Measurements from ENCODE around the gene SGK2. TPM values are rescaled to one million over a fixed set of nuclear protein-coding genes. Genes with fewer than 3 reads are reported as not detected.

SGK2 gene
- total and polyA plus RNA-seq, 2 of the 13 experiments (the other 11 are each of a cell fraction or from before 2014, with no cell fraction given): 6.2 to 29.4 TPM

DNA sequence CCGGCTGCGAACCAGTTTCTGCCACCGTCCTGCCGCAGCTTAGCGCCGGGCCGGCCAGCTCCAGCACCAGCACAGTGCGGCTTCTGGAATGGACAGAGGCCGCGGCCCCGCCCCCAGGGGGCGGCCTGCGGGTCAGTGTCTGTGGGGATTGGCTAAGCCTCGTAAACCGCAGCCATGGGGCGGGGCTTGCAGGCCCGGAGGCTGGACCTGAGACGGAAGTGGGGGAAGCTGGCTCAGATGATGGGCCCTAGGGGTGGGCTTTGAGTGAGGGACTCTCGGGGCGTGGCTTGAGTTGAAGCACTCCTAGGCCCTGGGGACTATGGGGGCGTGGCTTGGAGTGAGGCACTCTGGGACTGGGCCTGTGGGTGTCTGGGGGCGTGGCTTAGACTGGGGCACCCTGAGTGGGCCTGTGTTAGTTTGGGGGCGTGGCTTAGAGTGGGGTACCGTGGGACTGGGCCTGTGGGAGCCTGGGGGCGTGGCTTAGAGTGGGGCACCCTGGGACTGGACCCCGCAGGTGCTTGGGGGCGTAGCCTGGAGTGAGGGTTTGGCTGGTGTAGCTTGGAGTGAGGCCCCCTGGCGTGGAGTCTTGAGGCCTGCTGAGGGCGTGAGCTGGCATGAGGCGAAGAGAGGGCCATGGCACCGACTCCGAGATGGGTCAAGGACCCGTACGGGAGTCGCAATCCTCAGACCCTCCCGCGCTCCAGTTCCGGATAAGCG lies 44.7 kb upstream of the SGK2 start (continued):
- TF ChIP-seq, protein P1, sequence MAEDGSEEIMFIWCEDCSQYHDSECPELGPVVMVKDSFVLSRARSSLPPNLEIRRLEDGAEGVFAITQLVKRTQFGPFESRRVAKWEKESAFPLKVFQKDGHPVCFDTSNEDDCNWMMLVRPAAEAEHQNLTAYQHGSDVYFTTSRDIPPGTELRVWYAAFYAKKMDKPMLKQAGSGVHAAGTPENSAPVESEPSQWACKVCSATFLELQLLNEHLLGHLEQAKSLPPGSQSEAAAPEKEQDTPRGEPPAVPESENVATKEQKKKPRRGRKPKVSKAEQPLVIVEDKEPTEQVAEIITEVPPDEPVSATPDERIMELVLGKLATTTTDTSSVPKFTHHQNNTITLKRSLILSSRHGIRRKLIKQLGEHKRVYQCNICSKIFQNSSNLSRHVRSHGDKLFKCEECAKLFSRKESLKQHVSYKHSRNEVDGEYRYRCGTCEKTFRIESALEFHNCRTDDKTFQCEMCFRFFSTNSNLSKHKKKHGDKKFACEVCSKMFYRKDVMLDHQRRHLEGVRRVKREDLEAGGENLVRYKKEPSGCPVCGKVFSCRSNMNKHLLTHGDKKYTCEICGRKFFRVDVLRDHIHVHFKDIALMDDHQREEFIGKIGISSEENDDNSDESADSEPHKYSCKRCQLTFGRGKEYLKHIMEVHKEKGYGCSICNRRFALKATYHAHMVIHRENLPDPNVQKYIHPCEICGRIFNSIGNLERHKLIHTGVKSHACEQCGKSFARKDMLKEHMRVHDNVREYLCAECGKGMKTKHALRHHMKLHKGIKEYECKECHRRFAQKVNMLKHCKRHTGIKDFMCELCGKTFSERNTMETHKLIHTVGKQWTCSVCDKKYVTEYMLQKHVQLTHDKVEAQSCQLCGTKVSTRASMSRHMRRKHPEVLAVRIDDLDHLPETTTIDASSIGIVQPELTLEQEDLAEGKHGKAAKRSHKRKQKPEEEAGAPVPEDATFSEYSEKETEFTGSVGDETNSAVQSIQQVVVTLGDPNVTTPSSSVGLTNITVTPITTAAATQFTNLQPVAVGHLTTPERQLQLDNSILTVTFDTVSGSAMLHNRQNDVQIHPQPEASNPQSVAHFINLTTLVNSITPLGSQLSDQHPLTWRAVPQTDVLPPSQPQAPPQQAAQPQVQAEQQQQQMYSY (CRISPR knock-in tag; IDR thresholded peaks at IDR 0.05): 0 out of 2 replicates have a peak, but pooled peaks have one; percentile 17
- TF ChIP-seq ARNT2 (CRISPR knock-in tag; IDR thresholded peaks at IDR 0.05; ENCODE audit: low read depth): peak; percentile 77; the same call in 1 of the 2 replicates
- TF ChIP-seq BORCS8-MEF2B (CRISPR knock-in tag; IDR thresholded peaks at IDR 0.05): peak; percentile 48; the same call in 1 of the 2 replicates
- peak; percentile 43; the same call in 1 of the 2 replicates for TF ChIP-seq ISL2 (CRISPR knock-in tag; IDR thresholded peaks at IDR 0.05)
- TF ChIP-seq ZNF44 (CRISPR knock-in tag; IDR thresholded peaks at IDR 0.05): no peak
- no peak for TF ChIP-seq SMYD3 (CRISPR knock-in tag; IDR thresholded peaks at IDR 0.05)
- TF ChIP-seq, protein P2, sequence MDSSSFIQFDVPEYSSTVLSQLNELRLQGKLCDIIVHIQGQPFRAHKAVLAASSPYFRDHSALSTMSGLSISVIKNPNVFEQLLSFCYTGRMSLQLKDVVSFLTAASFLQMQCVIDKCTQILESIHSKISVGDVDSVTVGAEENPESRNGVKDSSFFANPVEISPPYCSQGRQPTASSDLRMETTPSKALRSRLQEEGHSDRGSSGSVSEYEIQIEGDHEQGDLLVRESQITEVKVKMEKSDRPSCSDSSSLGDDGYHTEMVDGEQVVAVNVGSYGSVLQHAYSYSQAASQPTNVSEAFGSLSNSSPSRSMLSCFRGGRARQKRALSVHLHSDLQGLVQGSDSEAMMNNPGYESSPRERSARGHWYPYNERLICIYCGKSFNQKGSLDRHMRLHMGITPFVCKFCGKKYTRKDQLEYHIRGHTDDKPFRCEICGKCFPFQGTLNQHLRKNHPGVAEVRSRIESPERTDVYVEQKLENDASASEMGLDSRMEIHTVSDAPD (CRISPR knock-in tag; IDR thresholded peaks at IDR 0.05): no peak
- TF ChIP-seq, protein P3, sequence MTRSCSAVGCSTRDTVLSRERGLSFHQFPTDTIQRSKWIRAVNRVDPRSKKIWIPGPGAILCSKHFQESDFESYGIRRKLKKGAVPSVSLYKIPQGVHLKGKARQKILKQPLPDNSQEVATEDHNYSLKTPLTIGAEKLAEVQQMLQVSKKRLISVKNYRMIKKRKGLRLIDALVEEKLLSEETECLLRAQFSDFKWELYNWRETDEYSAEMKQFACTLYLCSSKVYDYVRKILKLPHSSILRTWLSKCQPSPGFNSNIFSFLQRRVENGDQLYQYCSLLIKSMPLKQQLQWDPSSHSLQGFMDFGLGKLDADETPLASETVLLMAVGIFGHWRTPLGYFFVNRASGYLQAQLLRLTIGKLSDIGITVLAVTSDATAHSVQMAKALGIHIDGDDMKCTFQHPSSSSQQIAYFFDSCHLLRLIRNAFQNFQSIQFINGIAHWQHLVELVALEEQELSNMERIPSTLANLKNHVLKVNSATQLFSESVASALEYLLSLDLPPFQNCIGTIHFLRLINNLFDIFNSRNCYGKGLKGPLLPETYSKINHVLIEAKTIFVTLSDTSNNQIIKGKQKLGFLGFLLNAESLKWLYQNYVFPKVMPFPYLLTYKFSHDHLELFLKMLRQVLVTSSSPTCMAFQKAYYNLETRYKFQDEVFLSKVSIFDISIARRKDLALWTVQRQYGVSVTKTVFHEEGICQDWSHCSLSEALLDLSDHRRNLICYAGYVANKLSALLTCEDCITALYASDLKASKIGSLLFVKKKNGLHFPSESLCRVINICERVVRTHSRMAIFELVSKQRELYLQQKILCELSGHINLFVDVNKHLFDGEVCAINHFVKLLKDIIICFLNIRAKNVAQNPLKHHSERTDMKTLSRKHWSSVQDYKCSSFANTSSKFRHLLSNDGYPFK (CRISPR knock-in tag; IDR thresholded peaks at IDR 0.05; ENCODE audit: borderline replicate concordance): no peak; the same call in 1 of the 2 replicates
- TF ChIP-seq, protein P4, sequence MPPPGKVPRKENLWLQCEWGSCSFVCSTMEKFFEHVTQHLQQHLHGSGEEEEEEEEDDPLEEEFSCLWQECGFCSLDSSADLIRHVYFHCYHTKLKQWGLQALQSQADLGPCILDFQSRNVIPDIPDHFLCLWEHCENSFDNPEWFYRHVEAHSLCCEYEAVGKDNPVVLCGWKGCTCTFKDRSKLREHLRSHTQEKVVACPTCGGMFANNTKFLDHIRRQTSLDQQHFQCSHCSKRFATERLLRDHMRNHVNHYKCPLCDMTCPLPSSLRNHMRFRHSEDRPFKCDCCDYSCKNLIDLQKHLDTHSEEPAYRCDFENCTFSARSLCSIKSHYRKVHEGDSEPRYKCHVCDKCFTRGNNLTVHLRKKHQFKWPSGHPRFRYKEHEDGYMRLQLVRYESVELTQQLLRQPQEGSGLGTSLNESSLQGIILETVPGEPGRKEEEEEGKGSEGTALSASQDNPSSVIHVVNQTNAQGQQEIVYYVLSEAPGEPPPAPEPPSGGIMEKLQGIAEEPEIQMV (CRISPR knock-in tag; IDR thresholded peaks at IDR 0.05; ENCODE audit: low read depth): no peak
- TF ChIP-seq, protein P5, sequence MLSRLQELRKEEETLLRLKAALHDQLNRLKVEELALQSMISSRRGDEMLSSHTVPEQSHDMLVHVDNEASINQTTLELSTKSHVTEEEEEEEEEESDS (CRISPR knock-in tag; IDR thresholded peaks at IDR 0.05; ENCODE audit: borderline replicate concordance): no peak
- TF ChIP-seq MED13 (CRISPR knock-in tag; IDR thresholded peaks at IDR 0.05): no peak
- no peak for TF ChIP-seq NRL (CRISPR knock-in tag; IDR thresholded peaks at IDR 0.05; ENCODE audit: borderline replicate concordance)
- TF ChIP-seq ZNF547 (CRISPR knock-in tag; IDR thresholded peaks at IDR 0.05): no peak
- TF ChIP-seq ZNF383 (CRISPR knock-in tag; IDR thresholded peaks at IDR 0.05; ENCODE audit: borderline replicate concordance): no peak
- TF ChIP-seq ZFP1 (CRISPR knock-in tag; IDR thresholded peaks at IDR 0.05): no peak
- TF ChIP-seq, protein P6, sequence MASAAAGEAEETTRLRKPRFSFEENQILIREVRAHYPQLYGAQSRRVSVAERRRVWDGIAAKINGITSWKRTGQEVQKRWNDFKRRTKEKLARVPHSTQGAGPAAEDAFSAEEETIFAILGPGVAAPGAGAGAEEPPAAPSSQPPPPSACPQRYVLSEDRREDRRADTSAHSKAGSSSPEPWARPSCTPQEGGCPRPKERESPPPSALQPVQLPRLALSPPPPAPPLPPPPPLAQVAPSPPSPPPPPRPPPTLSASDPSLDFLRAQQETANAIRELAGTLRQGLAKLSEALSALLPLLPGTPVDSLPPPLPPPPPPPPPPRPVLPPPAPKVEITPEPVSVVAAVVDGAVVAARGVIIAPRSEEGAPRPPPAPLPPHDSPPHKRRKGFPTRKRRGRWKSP (CRISPR knock-in tag; IDR thresholded peaks at IDR 0.05): no peak
- no peak; the same call in 1 of the 2 replicates for TF ChIP-seq RXRA (CRISPR knock-in tag; IDR thresholded peaks at IDR 0.05)
- TF ChIP-seq ZNF572 (CRISPR knock-in tag; IDR thresholded peaks at IDR 0.05): no peak

Data from HepG2 (cell line).